T-helper 2 cell treated with Interferon-gamma antibody and Interleukin-4, amounts not matched to agents 100 ng/mL and 5 ng/mL, for 36 hours (primary cell): Measurements from ENCODE around the gene CXCL8. TPM values are rescaled to one million over a fixed set of nuclear protein-coding genes. Genes with fewer than 3 reads are reported as not detected.
"Not testable (repeated sequence)": the region's sequence is repeated elsewhere in the genome, so short reads cannot be mapped to it uniquely, and the experiment has no call there.

Source experiments
- intact Hi-C: fragments of 100-400 bp; cut with micrococcal nuclease; formaldehyde crosslinking; loops from one replicate; pipeline ENCODE4 v1.15.1; 2023
- total RNA-seq: library from RNA; stranded (reverse); gene quantifications from 2 replicates; pipeline ENCODE4 v1.2.3, GENCODE V29; 2022

Gene CXCL8
- total RNA-seq, 1 donor from 2014 or later: 2.2 TPM

- intact Hi-C loops: no loop called here
Observed at GRCh38 chr4:73743281-73743680, 2.9 kb downstream of the CXCL8 start.

GRCh38 chr4:73743795-73744194 is 3.4 kb downstream of the CXCL8 start:
- intact Hi-C loops: no loop called here

GRCh38 chr4:73744203-73744602 is 3.8 kb downstream of the CXCL8 start:
- intact Hi-C loops: no loop called here

- intact Hi-C loops: no loop called here
Observed at GRCh38 chr4:73750730-73751129, 10.4 kb downstream of the CXCL8 start.

- intact Hi-C loops: no loop called here
Observed at GRCh38 chr4:73751166-73751565, 10.8 kb downstream of the CXCL8 start.

GRCh38 chr4:73751830-73752229 is 11.5 kb downstream of the CXCL8 start:
- intact Hi-C loops: no loop called here

GRCh38 chr4:73752424-73752823 is 12.1 kb downstream of the CXCL8 start:
- intact Hi-C loops: no loop called here

GRCh38 chr4:73753215-73753614 is 12.8 kb downstream of the CXCL8 start:
- intact Hi-C loops: no loop called here

- intact Hi-C loops: no loop called here
Observed at GRCh38 chr4:73754934-73755333, 14.6 kb downstream of the CXCL8 start.

- intact Hi-C loops: no loop called here
Observed at GRCh38 chr4:73759357-73759756, 19.0 kb downstream of the CXCL8 start.

- intact Hi-C loops: no loop called here
Observed at GRCh38 chr4:73761856-73762255, 21.5 kb downstream of the CXCL8 start.

- intact Hi-C loops: no loop called here
Observed at GRCh38 chr4:73762409-73762808, 22.0 kb downstream of the CXCL8 start.

GRCh38 chr4:73763877-73764276 is 23.5 kb downstream of the CXCL8 start:
- intact Hi-C loops: no loop called here

GRCh38 chr4:73764513-73764912 is 24.1 kb downstream of the CXCL8 start:
- intact Hi-C loops: no loop called here

GRCh38 chr4:73765296-73765695 is 24.9 kb downstream of the CXCL8 start:
- intact Hi-C loops: no loop called here

GRCh38 chr4:73770917-73771316 is 30.5 kb downstream of the CXCL8 start:
- intact Hi-C loops: no loop called here

GRCh38 chr4:73772363-73772762 is 32.0 kb downstream of the CXCL8 start:
- intact Hi-C loops: no loop called here

GRCh38 chr4:73774406-73774805 is 34.0 kb downstream of the CXCL8 start:
- intact Hi-C loops: not testable (repeated sequence)

- intact Hi-C loops: no loop called here
Observed at GRCh38 chr4:73776321-73776729, 36.0 kb downstream of the CXCL8 start.

- intact Hi-C loops: no loop called here
Observed at GRCh38 chr4:73777612-73778011, 37.2 kb downstream of the CXCL8 start.

- intact Hi-C loops: no loop called here
Observed at GRCh38 chr4:73780243-73780642, 39.9 kb downstream of the CXCL8 start.

- intact Hi-C loops: no loop called here
Observed at GRCh38 chr4:73780834-73781233, 40.5 kb downstream of the CXCL8 start.

- intact Hi-C loops: no loop called here
Observed at GRCh38 chr4:73788411-73788810, 48.0 kb downstream of the CXCL8 start.
